ENCODE measurements around the gene KRTAP3-3.
"Not testable (repeated sequence)": the region's sequence is repeated elsewhere in the genome, so short reads cannot be mapped to it uniquely, and the experiment has no call there.

KRTAP3-3 gene

DNA sequence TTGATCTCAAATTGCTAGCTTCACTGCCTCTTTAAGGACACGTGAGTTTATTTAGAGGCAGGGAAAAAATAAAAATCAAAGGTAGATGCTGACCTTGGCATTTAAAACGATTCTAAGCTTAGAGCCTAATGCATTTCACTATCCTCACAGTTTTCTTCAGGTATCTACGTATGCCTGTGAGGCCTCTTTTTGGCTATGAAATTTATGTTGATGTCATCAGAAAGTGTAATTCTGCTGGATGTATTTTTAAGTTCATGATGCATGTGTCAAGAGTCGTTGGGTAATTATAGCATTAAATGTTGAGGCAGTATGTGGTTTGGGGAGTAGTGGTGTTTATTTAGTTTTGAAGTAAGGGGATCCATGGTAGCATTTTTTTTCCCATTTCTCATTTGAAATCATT lies 10.0 kb upstream of the KRTAP3-3 start:
- no peak overlapping the region for H3K4me3 ChIP-seq (ENCODE audit: low read depth, low read length)
- no peak for TF ChIP-seq CTCF (conservative IDR thresholded peaks at IDR 0.05; ENCODE audit: low read depth, low read length)
- no peak for DNase-seq (ENCODE audit: low read depth)

- no peak overlapping the region for H3K4me3 ChIP-seq (ENCODE audit: low read depth, low read length)
- peak; percentile 28 for DNase-seq (ENCODE audit: low read depth)
- TF ChIP-seq CTCF (conservative IDR thresholded peaks at IDR 0.05; ENCODE audit: low read depth, low read length) = no peak
Observed at GRCh38 chr17:41002814-41003213, 8.8 kb upstream of the KRTAP3-3 start.

DNA sequence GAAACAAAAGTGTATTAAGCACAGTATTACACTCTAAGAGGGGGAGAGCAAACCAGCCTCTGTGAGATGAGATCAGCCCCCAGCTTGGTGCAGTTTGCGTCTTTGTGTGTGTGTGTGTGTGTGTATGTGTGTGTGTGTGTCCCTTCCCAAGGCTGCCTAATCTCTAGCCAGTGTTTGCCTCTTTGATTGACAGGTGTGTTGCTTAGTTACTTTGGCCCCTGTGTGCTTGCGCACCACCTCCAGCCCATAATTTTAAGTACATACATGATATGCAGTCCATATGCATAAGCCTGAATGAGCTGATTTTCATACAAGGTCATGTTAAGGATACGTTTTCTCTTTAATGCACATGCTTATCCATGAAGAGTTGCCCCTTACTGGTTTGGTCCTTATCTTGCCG lies 7.8 kb upstream of the KRTAP3-3 start:
- no peak overlapping the region for H3K4me3 ChIP-seq (ENCODE audit: low read depth, low read length)
- no peak for TF ChIP-seq CTCF (conservative IDR thresholded peaks at IDR 0.05; ENCODE audit: low read depth, low read length)
- DNase-seq (ENCODE audit: low read depth) = no peak

DNA sequence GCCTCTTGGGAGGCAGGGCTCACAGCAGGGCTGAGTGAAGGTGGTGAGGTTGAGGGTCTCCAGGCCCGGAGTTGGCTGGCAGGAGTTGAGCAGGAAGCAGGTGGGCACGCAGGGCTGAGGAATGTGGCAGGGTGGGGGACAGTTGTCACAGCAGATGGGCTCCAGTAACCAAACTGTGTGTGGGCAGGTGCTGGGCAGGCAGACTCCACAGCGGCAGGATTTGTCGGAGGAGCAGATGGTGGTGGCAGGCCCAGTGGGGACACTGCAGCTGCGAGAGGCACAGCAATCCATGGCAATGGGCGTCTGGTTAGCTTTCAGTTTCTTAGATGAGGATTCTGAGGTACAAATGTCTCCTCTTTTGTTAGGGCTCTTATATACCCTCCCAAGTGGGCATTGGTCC lies 5.6 kb upstream of the KRTAP3-3 start, which contains the start of gene KRTAP3-2:
TSS of gene KRTAP3-2 (minus strand) at position 344 of the 400 bp plus-strand sequence. CDS start at position 291, 53 bp downstream.
- DNase-seq (ENCODE audit: low read depth); H3K4me3 ChIP-seq (ENCODE audit: low read depth, low read length): not testable (repeated sequence)

GRCh38 chr17:40997361-40997760 lies 3.4 kb upstream of the KRTAP3-3 start:
- DNase-seq (ENCODE audit: low read depth) = no peak
- no peak for TF ChIP-seq CTCF (conservative IDR thresholded peaks at IDR 0.05; ENCODE audit: low read depth, low read length)
- H3K4me3 ChIP-seq (ENCODE audit: low read depth, low read length) = no peak overlapping the region

DNA sequence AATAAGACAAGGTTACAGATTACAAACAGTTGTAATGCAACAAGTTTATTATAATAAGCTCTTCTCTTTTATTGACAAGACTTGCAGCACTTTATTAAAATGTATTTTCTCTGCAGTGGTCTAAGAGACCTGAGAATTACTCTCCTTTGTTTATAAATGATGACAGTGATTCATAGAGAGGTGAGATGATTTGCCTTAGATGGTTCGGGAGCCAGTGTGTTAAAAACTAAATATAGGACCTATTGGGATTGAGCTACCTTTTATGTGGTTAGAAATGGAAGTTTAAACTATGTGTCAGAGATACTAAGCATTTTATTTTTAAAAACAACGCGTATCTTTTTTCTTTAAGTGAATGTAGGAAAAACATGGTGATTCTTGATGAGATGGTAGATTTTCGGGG lies 2.9 kb upstream of the KRTAP3-3 start:
- no peak for TF ChIP-seq CTCF (conservative IDR thresholded peaks at IDR 0.05; ENCODE audit: low read depth, low read length)

DNA sequence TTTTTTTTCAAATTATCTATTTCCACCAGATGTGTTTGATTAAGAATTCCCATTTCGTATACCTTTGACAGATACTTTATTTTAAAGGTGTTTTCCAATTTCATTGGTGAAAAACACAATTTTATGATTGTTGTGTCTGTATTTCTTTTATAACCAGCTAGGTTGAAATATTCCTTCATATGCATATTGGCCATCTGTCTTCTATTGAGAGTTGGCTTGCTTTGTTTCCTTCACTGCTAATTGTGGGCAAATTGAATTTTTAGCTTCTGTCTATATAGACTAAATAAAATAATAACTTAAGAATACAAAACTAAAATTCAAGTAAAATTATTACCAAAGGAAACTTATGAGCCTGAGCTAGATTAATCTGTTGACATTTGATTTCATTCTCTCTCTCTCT lies 1.2 kb upstream of the KRTAP3-3 start:
- no peak for TF ChIP-seq CTCF (conservative IDR thresholded peaks at IDR 0.05; ENCODE audit: low read depth, low read length)
- no peak for DNase-seq (ENCODE audit: low read depth)
- H3K4me3 ChIP-seq (ENCODE audit: low read depth, low read length) = no peak overlapping the region

More for the DNA sequence above, 2.9 kb upstream of the KRTAP3-3 start:
- H3K4me3 ChIP-seq (ENCODE audit: low read depth, low read length) = no peak overlapping the region
- no peak for DNase-seq (ENCODE audit: low read depth)

DNA sequence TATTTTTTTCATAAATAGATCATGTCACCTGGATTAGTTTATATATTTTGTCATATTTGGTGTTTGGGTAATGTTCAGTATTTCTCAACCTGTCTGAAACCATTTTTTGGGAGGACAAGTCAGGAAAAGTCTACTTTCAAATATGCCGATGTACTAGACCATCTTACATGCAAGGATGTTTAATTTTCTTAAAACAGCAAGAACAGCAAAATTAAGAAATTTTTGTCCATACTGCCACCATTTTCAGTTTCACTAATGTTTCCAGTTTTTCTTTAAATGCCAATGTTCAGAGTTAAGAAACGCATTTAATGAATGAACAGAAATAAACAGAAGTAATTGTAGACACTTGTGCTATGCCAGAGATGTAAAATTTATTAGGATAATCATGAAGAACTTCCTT lies 880 bp downstream of the KRTAP3-3 start:
- H3K4me3 ChIP-seq (ENCODE audit: low read depth, low read length) = no peak overlapping the region
- no peak for TF ChIP-seq CTCF (conservative IDR thresholded peaks at IDR 0.05; ENCODE audit: low read depth, low read length)
- no peak for DNase-seq (ENCODE audit: low read depth)
